HL-60/S4 treated with phorbol 12-myristate 13-acetate at 8.2 ng/mL for 4 days and 3 days (cell line): ENCODE measurements around the gene ITLN2.
"Not testable (repeated sequence)": the region's sequence is repeated elsewhere in the genome, so short reads cannot be mapped to it uniquely, and the experiment has no call there.

Source experiments
- in situ Hi-C: fragments of 300-500 bp; cut with MboI; formaldehyde crosslinking; loops from 2 replicates; pipeline ENCODE4 v1.15.0; 2022; ENCODE audit warnings: low sequenced_read_pairs

Gene ITLN2

GRCh38 chr1:160956966-160957365 lies 2.4 kb upstream of the ITLN2 start:
- in situ Hi-C loops: loop anchor here (10.0 kb wide), 2 partner anchors 122 to 232 kb away; no protein-coding TSS in a partner anchor

- in situ Hi-C loops: loop anchor here (10.0 kb wide), 2 partner anchors 118 to 228 kb away; no protein-coding TSS in a partner anchor
Measured at GRCh38 chr1:160953030-160953429, 1.6 kb downstream of the ITLN2 start.

GRCh38 chr1:160952129-160952510 lies 2.5 kb downstream of the ITLN2 start:
- in situ Hi-C loops: loop anchor here (10.0 kb wide), 2 partner anchors 117 to 227 kb away; no protein-coding TSS in a partner anchor

- in situ Hi-C loops: loop anchor here (10.0 kb wide), 2 partner anchors 117 to 227 kb away; no protein-coding TSS in a partner anchor
Measured at GRCh38 chr1:160951443-160952128, 3.0 kb downstream of the ITLN2 start.

GRCh38 chr1:160950657-160951056 lies 4.0 kb downstream of the ITLN2 start:
- in situ Hi-C loops: loop anchor here (10.0 kb wide), 2 partner anchors 116 to 226 kb away; no protein-coding TSS in a partner anchor

GRCh38 chr1:160949881-160950280 lies 4.7 kb downstream of the ITLN2 start:
- in situ Hi-C loops: loop anchor here (10.0 kb wide), 2 partner anchors 115 to 225 kb away; no protein-coding TSS in a partner anchor

GRCh38 chr1:160949216-160949880 lies 5.3 kb downstream of the ITLN2 start:
- in situ Hi-C loops: not testable (repeated sequence)

- in situ Hi-C loops: not testable (repeated sequence)
Measured at GRCh38 chr1:160947174-160947759, 7.3 kb downstream of the ITLN2 start.

GRCh38 chr1:160945881-160946280 lies 8.7 kb downstream of the ITLN2 start:
- in situ Hi-C loops: not testable (repeated sequence)

GRCh38 chr1:160945079-160945478 lies 9.5 kb downstream of the ITLN2 start:
- in situ Hi-C loops: no loop called here

GRCh38 chr1:160942926-160943325 lies 11.7 kb downstream of the ITLN2 start:
- in situ Hi-C loops: no loop called here

- in situ Hi-C loops: not testable (repeated sequence)
Measured at GRCh38 chr1:160936666-160937065, 17.9 kb downstream of the ITLN2 start.

- in situ Hi-C loops: no loop called here
Measured at GRCh38 chr1:160935527-160936258, 18.9 kb downstream of the ITLN2 start.

GRCh38 chr1:160933305-160933704 lies 21.3 kb downstream of the ITLN2 start:
- in situ Hi-C loops: not testable (repeated sequence)

- in situ Hi-C loops: no loop called here
Measured at GRCh38 chr1:160925652-160926244, 28.9 kb downstream of the ITLN2 start.

GRCh38 chr1:160924791-160925651 lies 29.6 kb downstream of the ITLN2 start:
- in situ Hi-C loops: no loop called here

- in situ Hi-C loops: no loop called here
Measured at GRCh38 chr1:160916666-160917065, 37.9 kb downstream of the ITLN2 start.

GRCh38 chr1:160913229-160913628 lies 41.4 kb downstream of the ITLN2 start:
- in situ Hi-C loops: not testable (repeated sequence)

GRCh38 chr1:160911925-160912324 lies 42.7 kb downstream of the ITLN2 start:
- in situ Hi-C loops: no loop called here

- in situ Hi-C loops: no loop called here
Measured at GRCh38 chr1:160911441-160911840, 43.2 kb downstream of the ITLN2 start.
